GM12878 (cell line): ENCODE results near the gene PHF3.

Experiments
- CEBPB ChIP-seq, 2 experiments: fragments of 150-350 bp in 1 of 2; IDR thresholded peaks; 2 replicates each; pipeline ENCODE4 v1.6.1; 2012 to 2014; ENCODE audit warnings: low read depth in 2 of 2, low read length in 2 of 2, borderline replicate concordance in 1 of 2, inconsistent platforms in 1 of 2
- EZH2 ChIP-seq: IDR thresholded peaks from 2 replicates; pipeline ENCODE4 v1.6.1; 2012; ENCODE audit warnings: low read depth, mild to moderate bottlenecking, control low read depth, inconsistent platforms, low read length, borderline replicate concordance; ENCODE audit not compliant: control insufficient read depth
- NFYA ChIP-seq: IDR thresholded peaks from 2 replicates; pipeline ENCODE4 v1.6.1; 2011; ENCODE audit warnings: low read depth, mild to moderate bottlenecking, low read length, improper control_type of control experiment, borderline replicate concordance
- NR2C2 ChIP-seq: IDR thresholded peaks from 2 replicates; pipeline ENCODE4 v1.6.1; 2011; ENCODE audit warnings: borderline replicate concordance, low read depth; ENCODE audit not compliant: control insufficient read depth, insufficient read length
- RAD21 ChIP-seq: IDR thresholded peaks from 2 replicates; pipeline ENCODE4 v1.6.1; 2011; ENCODE audit warnings: mild to moderate bottlenecking, low read depth, low read length, moderate library complexity; ENCODE audit not compliant: insufficient read depth
- WRNIP1 ChIP-seq: IDR thresholded peaks from 2 replicates; pipeline ENCODE4 v1.6.1; 2011; ENCODE audit warnings: low read depth, low read length, improper control_type of control experiment, borderline replicate concordance
- TF ChIP-seq, protein P1 (sequence below), 3 experiments: IDR thresholded peaks in 2 of 3; conservative IDR thresholded peaks in 1 of 3; 2 replicates each; pipeline ENCODE4 v1.5.1; 2011; ENCODE audit warnings: low read depth in 3 of 3, low read length in 3 of 3, mild to moderate bottlenecking in 3 of 3, control low read depth in 2 of 3, moderate library complexity in 2 of 3, inconsistent platforms in 1 of 3, mixed read lengths in 1 of 3; ENCODE audit not compliant: control insufficient read depth in 2 of 3, insufficient read depth in 1 of 3; ENCODE audit errors: extremely low read depth in 1 of 3
- TF ChIP-seq, protein P2 (sequence below): IDR thresholded peaks from 2 replicates; pipeline ENCODE4 v1.6.1; 2012; ENCODE audit warnings: low read depth, low read length, improper control_type of control experiment

DNA sequence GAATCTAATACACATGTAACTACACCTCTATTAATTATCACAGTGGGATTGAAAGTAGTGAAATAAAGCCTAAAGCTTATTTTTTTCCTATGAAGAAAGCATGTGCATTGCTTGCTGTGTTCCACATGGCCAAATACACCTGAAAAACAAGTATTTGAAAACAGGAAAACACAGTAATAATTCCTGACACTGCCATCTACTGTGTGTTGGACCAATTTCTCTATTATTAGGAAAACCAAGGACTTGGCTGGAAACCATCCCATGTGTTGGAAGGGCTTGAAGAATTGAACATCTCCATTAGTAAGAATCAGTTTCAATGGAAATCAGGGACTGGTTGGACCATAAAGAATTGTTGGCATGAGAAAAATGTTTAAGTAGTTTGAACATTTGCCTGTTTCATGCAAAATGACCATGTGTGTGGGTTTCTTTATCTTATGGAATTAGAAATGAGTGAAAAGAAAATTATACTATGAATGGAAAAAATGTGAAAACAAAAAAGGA is 124.1 kb downstream of the PHF3 start:
- TF ChIP-seq RAD21, result no peak
- TF ChIP-seq EZH2, result no peak
- no peak for TF ChIP-seq NR2C2
- TF ChIP-seq, protein P1, sequence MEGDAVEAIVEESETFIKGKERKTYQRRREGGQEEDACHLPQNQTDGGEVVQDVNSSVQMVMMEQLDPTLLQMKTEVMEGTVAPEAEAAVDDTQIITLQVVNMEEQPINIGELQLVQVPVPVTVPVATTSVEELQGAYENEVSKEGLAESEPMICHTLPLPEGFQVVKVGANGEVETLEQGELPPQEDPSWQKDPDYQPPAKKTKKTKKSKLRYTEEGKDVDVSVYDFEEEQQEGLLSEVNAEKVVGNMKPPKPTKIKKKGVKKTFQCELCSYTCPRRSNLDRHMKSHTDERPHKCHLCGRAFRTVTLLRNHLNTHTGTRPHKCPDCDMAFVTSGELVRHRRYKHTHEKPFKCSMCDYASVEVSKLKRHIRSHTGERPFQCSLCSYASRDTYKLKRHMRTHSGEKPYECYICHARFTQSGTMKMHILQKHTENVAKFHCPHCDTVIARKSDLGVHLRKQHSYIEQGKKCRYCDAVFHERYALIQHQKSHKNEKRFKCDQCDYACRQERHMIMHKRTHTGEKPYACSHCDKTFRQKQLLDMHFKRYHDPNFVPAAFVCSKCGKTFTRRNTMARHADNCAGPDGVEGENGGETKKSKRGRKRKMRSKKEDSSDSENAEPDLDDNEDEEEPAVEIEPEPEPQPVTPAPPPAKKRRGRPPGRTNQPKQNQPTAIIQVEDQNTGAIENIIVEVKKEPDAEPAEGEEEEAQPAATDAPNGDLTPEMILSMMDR (IDR thresholded peaks at IDR 0.05 in 2 of 3, conservative IDR thresholded peaks at IDR 0.05 in 1 of 3; ENCODE audit: control insufficient read depth in 2 of 3, extremely low read depth in 1 of 3, insufficient read depth in 1 of 3, low read depth in 3 of 3, low read length in 3 of 3), result no peak
- no peak for TF ChIP-seq NFYA
- TF ChIP-seq, protein P2, sequence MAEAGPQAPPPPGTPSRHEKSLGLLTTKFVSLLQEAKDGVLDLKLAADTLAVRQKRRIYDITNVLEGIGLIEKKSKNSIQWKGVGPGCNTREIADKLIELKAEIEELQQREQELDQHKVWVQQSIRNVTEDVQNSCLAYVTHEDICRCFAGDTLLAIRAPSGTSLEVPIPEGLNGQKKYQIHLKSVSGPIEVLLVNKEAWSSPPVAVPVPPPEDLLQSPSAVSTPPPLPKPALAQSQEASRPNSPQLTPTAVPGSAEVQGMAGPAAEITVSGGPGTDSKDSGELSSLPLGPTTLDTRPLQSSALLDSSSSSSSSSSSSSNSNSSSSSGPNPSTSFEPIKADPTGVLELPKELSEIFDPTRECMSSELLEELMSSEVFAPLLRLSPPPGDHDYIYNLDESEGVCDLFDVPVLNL, result no peak
- no peak for TF ChIP-seq WRNIP1
- TF ChIP-seq CEBPB (IDR thresholded peaks at IDR 0.05; ENCODE audit: borderline replicate concordance in 1 of 2, low read depth in 2 of 2, low read length in 2 of 2), result no peak
